ENCODE measurements around the gene CNTNAP5.

DNA sequence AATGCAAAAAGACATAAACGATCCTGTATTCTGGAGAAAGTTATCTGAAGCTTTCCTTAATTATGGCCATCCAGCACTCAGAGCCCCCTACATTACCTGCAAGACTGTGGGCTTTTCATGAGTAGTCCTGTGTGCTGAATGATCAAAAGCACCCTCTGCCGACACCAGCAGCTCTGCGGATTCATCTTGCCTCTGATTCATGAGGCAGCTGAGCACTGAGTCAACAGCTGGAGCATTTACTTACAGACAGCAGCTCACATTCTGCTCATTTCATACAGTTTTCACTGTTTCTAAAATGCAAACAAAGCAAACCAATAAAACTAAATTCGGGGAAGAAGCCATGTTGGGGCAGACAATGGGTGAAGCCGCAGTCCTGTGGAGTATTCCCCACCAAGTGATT is 886.5 kb downstream of the CNTNAP5 start:
- TF ChIP-seq ZFP3 (CRISPR knock-in tag; IDR thresholded peaks at IDR 0.05): no peak
- TF ChIP-seq ZNF70 (CRISPR knock-in tag; IDR thresholded peaks at IDR 0.05): no peak
- no peak for TF ChIP-seq ESRRG (CRISPR knock-in tag; IDR thresholded peaks at IDR 0.05)
- TF ChIP-seq SNAI2 (CRISPR knock-in tag; IDR thresholded peaks at IDR 0.05): no peak
- TF ChIP-seq ZNF565 (CRISPR knock-in tag; conservative IDR thresholded peaks at IDR 0.05; ENCODE audit: low read depth): no peak
- TF ChIP-seq, protein P1, sequence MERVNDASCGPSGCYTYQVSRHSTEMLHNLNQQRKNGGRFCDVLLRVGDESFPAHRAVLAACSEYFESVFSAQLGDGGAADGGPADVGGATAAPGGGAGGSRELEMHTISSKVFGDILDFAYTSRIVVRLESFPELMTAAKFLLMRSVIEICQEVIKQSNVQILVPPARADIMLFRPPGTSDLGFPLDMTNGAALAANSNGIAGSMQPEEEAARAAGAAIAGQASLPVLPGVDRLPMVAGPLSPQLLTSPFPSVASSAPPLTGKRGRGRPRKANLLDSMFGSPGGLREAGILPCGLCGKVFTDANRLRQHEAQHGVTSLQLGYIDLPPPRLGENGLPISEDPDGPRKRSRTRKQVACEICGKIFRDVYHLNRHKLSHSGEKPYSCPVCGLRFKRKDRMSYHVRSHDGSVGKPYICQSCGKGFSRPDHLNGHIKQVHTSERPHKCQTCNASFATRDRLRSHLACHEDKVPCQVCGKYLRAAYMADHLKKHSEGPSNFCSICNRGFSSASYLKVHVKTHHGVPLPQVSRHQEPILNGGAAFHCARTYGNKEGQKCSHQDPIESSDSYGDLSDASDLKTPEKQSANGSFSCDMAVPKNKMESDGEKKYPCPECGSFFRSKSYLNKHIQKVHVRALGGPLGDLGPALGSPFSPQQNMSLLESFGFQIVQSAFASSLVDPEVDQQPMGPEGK (CRISPR knock-in tag; IDR thresholded peaks at IDR 0.05; ENCODE audit: borderline replicate concordance): no peak
- TF ChIP-seq RARB (CRISPR knock-in tag; IDR thresholded peaks at IDR 0.05): no peak
- no peak for TF ChIP-seq ZC3H10 (CRISPR knock-in tag; IDR thresholded peaks at IDR 0.05)
- no peak for TF ChIP-seq CSDC2 (CRISPR knock-in tag; IDR thresholded peaks at IDR 0.05)
- TF ChIP-seq ZNF8 (CRISPR knock-in tag; IDR thresholded peaks at IDR 0.05): no peak
- no peak for TF ChIP-seq GLIS3 (CRISPR knock-in tag; IDR thresholded peaks at IDR 0.05)
- TF ChIP-seq, protein P2, sequence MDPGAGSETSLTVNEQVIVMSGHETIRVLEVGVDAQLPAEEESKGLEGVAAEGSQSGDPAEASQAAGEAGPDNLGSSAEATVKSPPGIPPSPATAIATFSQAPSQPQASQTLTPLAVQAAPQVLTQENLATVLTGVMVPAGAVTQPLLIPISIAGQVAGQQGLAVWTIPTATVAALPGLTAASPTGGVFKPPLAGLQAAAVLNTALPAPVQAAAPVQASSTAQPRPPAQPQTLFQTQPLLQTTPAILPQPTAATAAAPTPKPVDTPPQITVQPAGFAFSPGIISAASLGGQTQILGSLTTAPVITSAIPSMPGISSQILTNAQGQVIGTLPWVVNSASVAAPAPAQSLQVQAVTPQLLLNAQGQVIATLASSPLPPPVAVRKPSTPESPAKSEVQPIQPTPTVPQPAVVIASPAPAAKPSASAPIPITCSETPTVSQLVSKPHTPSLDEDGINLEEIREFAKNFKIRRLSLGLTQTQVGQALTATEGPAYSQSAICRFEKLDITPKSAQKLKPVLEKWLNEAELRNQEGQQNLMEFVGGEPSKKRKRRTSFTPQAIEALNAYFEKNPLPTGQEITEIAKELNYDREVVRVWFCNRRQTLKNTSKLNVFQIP (CRISPR knock-in tag; IDR thresholded peaks at IDR 0.05; ENCODE audit: borderline replicate concordance, low read depth): no peak
- TF ChIP-seq ISL1 (CRISPR knock-in tag; IDR thresholded peaks at IDR 0.05): no peak
- TF ChIP-seq, protein P3, sequence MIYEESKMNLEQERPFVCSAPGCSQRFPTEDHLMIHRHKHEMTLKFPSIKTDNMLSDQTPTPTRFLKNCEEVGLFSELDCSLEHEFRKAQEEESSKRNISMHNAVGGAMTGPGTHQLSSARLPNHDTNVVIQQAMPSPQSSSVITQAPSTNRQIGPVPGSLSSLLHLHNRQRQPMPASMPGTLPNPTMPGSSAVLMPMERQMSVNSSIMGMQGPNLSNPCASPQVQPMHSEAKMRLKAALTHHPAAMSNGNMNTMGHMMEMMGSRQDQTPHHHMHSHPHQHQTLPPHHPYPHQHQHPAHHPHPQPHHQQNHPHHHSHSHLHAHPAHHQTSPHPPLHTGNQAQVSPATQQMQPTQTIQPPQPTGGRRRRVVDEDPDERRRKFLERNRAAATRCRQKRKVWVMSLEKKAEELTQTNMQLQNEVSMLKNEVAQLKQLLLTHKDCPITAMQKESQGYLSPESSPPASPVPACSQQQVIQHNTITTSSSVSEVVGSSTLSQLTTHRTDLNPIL (CRISPR knock-in tag; IDR thresholded peaks at IDR 0.05; ENCODE audit: low read depth): no peak

Measured in SK-N-SH treated with all-trans-retinoic acid at 6 μM for 48 hours (cell line).